Neural cell (in vitro differentiated cells): ENCODE results near the gene PDE1C. TPM values are rescaled to one million over a fixed set of nuclear protein-coding genes. Genes with fewer than 3 reads are reported as not detected.

ENCODE experiments used
- H2AFZ ChIP-seq: fragments of 200-600, 300-800 bp; sonication (generic), shearing (Covaris generic); 2 replicates; pipeline ENCODE4 v1.6.0; 2014; ENCODE audit warnings: low read depth, mild to moderate bottlenecking, antibody characterized with exemption, low read length, moderate library complexity
- H3F3A ChIP-seq: fragments of 200-600 bp; shearing (Covaris generic); 2 replicates; pipeline ENCODE4 v1.6.1; 2016; ENCODE audit warnings: mild to moderate bottlenecking, moderate library complexity, mixed read lengths, antibody characterized with exemption, low read length; ENCODE audit not compliant: insufficient read depth, poor library complexity, severe bottlenecking
- H3K27ac ChIP-seq: fragments of 200-600, 300-800 bp; sonication (generic), shearing (Covaris generic); 2 replicates; pipeline ENCODE4 v1.5.1; 2014; ENCODE audit warnings: mild to moderate bottlenecking, low read length, moderate library complexity
- H3K27me3 ChIP-seq: fragments of 300-800, 200-600 bp; sonication (generic), shearing (Covaris generic); 2 replicates; pipeline ENCODE4 v1.6.0; 2014; ENCODE audit warnings: mild to moderate bottlenecking, low read depth, low read length, moderate library complexity; ENCODE audit not compliant: insufficient read depth
- H3K36me3 ChIP-seq: fragments of 300-800, 200-600 bp; sonication (generic), shearing (Covaris generic); 2 replicates; pipeline ENCODE4 v1.5.1; 2014; ENCODE audit warnings: mild to moderate bottlenecking, antibody characterized with exemption, low read length, moderate library complexity; ENCODE audit not compliant: insufficient read depth
- H3K4me2 ChIP-seq: fragments of 300-800, 200-600 bp; sonication (generic), shearing (Covaris generic); 2 replicates; pipeline ENCODE4 v1.6.0; 2014; ENCODE audit warnings: mild to moderate bottlenecking, low read length
- H3K4me3 ChIP-seq: fragments of 300-800, 200-600 bp; sonication (generic), shearing (Covaris generic); 2 replicates; pipeline ENCODE4 v1.5.1; 2014; ENCODE audit warnings: mild to moderate bottlenecking, low read length, moderate library complexity
- H3K79me2 ChIP-seq: fragments of 200-600 bp; shearing (Covaris generic); replicated peaks from 2 replicates; pipeline ENCODE4 v1.6.0; 2014; ENCODE audit warnings: mild to moderate bottlenecking, low read length, moderate library complexity; ENCODE audit not compliant: insufficient read depth
- H3K9ac ChIP-seq: fragments of 300-800, 200-600 bp; sonication (generic), shearing (Covaris generic); 2 replicates; pipeline ENCODE4 v1.6.1; 2016; ENCODE audit warnings: mild to moderate bottlenecking, low read length, mixed read lengths
- H3K9me2 ChIP-seq: fragments of 200-600 bp; shearing (Covaris generic); 2 replicates; pipeline ENCODE4 v1.6.1; 2016; ENCODE audit warnings: mild to moderate bottlenecking, low read length, mixed read lengths; ENCODE audit not compliant: insufficient read depth
- H3K9me3 ChIP-seq: fragments of 200-600, 300-800 bp; sonication (generic), shearing (Covaris generic); 2 replicates; pipeline ENCODE4 v1.6.1; 2016; ENCODE audit warnings: mild to moderate bottlenecking, mixed run types, low read length, moderate library complexity, mixed read lengths
- H4K20me1 ChIP-seq: fragments of 200-600 bp; shearing (Covaris generic); 2 replicates; pipeline ENCODE4 v1.6.1; 2016; ENCODE audit warnings: mild to moderate bottlenecking, mixed run types; ENCODE audit not compliant: insufficient read depth
- CTCF ChIP-seq: fragments of 450-650 bp; IDR thresholded peaks from 2 replicates; pipeline ENCODE4 v1.5.1; 2014; ENCODE audit warnings: antibody characterized with exemption, mild to moderate bottlenecking, moderate library complexity; ENCODE audit not compliant: poor library complexity, severe bottlenecking
- EP300 ChIP-seq: fragments of 450-650 bp; conservative IDR thresholded peaks from 2 replicates; pipeline ENCODE4 v1.6.1; 2014; ENCODE audit warnings: antibody characterized with exemption, mild to moderate bottlenecking, moderate library complexity; ENCODE audit not compliant: poor library complexity, severe bottlenecking
- EZH2 ChIP-seq: fragments of 200-600, 300-800 bp; shearing (Covaris generic), sonication (generic); IDR thresholded peaks from 2 replicates; pipeline ENCODE4 v1.6.1; 2014; ENCODE audit warnings: antibody characterized with exemption, low read length, borderline replicate concordance, mild to moderate bottlenecking; ENCODE audit not compliant: insufficient read depth, poor library complexity, severe bottlenecking
- MXI1 ChIP-seq: fragments of 450-650 bp; conservative IDR thresholded peaks from 2 replicates; pipeline ENCODE4 v1.6.1; 2014; ENCODE audit warnings: antibody characterized with exemption, mild to moderate bottlenecking; ENCODE audit not compliant: poor library complexity, severe bottlenecking
- POLR2AphosphoS5 ChIP-seq: IDR thresholded peaks from 2 replicates; pipeline ENCODE4 v1.6.1; 2012
- RAD21 ChIP-seq: fragments of 450-650 bp; conservative IDR thresholded peaks from 2 replicates; pipeline ENCODE4 v1.6.1; 2014; ENCODE audit warnings: antibody characterized with exemption, mild to moderate bottlenecking, moderate library complexity
- SMC3 ChIP-seq: fragments of 450-650 bp; conservative IDR thresholded peaks from 2 replicates; pipeline ENCODE4 v1.6.1; 2014; ENCODE audit warnings: antibody characterized with exemption, mild to moderate bottlenecking, moderate library complexity; ENCODE audit not compliant: poor library complexity
- TAF1 ChIP-seq: IDR thresholded peaks from 2 replicates; pipeline ENCODE4 v1.6.1; 2012; ENCODE audit warnings: low read depth
- polyA plus RNA-seq: library from polyadenylated mRNA; depleted of rRNA; stranded (reverse); fragments of >200 nt; gene quantifications from 2 replicates; pipeline ENCODE4 v1.2.3, GENCODE V29; 2014
- TF ChIP-seq, protein P1 (sequence below): IDR thresholded peaks from 2 replicates; pipeline ENCODE4 v1.6.1; 2012; ENCODE audit warnings: borderline replicate concordance

The PDE1C gene
- polyA plus RNA-seq, 1 donor from 2014 or later = 6.6 TPM

- Histone ChIP-seq H3K9me2 (no peaks in the 10 kb centered on the region), H4K20me1 (no peaks in the 10 kb centered on the region), H3F3A (no peaks in the 10 kb centered on the region), H3K36me3 (no peaks in the 10 kb centered on the region), H3K27me3 (no peaks in the 10 kb centered on the region), H2AFZ (no peak overlapping the region), H3K9ac (no peak overlapping the region), H3K79me2 (no peaks in the 10 kb centered on the region), H3K4me3 (no peak overlapping the region), H3K27ac (no peak overlapping the region), H3K9me3 (no peaks in the 10 kb centered on the region), H3K4me2 (no peak overlapping the region)
- TF ChIP-seq CTCF (no peak), TAF1 (no peak), POLR2AphosphoS5 (no peak), SMC3 (no peak), EZH2 (no peak), RAD21 (no peak), MXI1 (no peak), EP300 (no peak)
- TF ChIP-seq, protein P1, sequence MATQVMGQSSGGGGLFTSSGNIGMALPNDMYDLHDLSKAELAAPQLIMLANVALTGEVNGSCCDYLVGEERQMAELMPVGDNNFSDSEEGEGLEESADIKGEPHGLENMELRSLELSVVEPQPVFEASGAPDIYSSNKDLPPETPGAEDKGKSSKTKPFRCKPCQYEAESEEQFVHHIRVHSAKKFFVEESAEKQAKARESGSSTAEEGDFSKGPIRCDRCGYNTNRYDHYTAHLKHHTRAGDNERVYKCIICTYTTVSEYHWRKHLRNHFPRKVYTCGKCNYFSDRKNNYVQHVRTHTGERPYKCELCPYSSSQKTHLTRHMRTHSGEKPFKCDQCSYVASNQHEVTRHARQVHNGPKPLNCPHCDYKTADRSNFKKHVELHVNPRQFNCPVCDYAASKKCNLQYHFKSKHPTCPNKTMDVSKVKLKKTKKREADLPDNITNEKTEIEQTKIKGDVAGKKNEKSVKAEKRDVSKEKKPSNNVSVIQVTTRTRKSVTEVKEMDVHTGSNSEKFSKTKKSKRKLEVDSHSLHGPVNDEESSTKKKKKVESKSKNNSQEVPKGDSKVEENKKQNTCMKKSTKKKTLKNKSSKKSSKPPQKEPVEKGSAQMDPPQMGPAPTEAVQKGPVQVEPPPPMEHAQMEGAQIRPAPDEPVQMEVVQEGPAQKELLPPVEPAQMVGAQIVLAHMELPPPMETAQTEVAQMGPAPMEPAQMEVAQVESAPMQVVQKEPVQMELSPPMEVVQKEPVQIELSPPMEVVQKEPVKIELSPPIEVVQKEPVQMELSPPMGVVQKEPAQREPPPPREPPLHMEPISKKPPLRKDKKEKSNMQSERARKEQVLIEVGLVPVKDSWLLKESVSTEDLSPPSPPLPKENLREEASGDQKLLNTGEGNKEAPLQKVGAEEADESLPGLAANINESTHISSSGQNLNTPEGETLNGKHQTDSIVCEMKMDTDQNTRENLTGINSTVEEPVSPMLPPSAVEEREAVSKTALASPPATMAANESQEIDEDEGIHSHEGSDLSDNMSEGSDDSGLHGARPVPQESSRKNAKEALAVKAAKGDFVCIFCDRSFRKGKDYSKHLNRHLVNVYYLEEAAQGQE = no peak
These were observed 22.1 kb upstream of the PDE1C start for GRCh38 chr7:32092346-32092745.

DNA sequence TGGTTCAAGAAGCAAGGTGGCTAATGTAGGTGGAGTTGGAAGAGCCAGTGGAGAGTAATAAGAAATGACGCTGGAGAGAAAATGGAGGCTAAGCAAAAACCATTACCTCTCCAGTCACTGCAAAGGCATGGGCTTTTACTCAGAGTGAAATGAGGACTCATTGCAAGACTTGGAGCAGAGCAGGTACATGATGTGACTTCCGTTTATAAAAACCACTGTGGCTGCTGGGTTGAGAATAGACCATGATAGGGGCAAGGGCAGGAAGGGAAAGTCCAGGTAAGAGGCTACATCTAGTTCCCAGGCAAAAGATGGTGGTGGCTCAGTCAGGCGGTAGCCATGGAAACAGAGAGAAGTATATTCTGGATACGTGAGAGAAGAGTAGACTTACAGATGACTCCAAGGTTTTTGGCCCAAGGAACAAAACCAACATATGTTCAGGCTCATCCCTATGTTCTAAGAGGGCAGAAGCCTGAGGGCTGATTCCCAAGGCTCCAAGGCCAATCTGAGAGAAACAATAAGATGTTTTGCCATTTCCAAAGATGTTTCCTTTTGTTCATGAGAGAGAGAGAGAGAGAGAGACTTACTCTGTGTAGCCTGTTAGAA lies 21.5 kb upstream of the PDE1C start:
- Histone ChIP-seq H3K9ac (no peak overlapping the region), H3K9me2 (no peaks in the 10 kb centered on the region), H3K9me3 (no peaks in the 10 kb centered on the region), H2AFZ (no peak overlapping the region), H3K79me2 (no peaks in the 10 kb centered on the region), H4K20me1 (no peaks in the 10 kb centered on the region), H3F3A (no peaks in the 10 kb centered on the region), H3K27me3 (no peaks in the 10 kb centered on the region), H3K4me3 (no peak overlapping the region), H3K36me3 (no peaks in the 10 kb centered on the region), H3K27ac (no peak overlapping the region), H3K4me2 (no peak overlapping the region)
- TF ChIP-seq, protein P1 = no peak
- no peak for TF ChIP-seq TAF1
- TF ChIP-seq RAD21 = no peak
- TF ChIP-seq POLR2AphosphoS5 = no peak
- TF ChIP-seq CTCF = no peak
- no peak for TF ChIP-seq MXI1
- no peak for TF ChIP-seq EZH2
- TF ChIP-seq SMC3 = no peak
- TF ChIP-seq EP300 = no peak
